Measurements from ENCODE around the gene BTBD6.

The BTBD6 gene

DNA sequence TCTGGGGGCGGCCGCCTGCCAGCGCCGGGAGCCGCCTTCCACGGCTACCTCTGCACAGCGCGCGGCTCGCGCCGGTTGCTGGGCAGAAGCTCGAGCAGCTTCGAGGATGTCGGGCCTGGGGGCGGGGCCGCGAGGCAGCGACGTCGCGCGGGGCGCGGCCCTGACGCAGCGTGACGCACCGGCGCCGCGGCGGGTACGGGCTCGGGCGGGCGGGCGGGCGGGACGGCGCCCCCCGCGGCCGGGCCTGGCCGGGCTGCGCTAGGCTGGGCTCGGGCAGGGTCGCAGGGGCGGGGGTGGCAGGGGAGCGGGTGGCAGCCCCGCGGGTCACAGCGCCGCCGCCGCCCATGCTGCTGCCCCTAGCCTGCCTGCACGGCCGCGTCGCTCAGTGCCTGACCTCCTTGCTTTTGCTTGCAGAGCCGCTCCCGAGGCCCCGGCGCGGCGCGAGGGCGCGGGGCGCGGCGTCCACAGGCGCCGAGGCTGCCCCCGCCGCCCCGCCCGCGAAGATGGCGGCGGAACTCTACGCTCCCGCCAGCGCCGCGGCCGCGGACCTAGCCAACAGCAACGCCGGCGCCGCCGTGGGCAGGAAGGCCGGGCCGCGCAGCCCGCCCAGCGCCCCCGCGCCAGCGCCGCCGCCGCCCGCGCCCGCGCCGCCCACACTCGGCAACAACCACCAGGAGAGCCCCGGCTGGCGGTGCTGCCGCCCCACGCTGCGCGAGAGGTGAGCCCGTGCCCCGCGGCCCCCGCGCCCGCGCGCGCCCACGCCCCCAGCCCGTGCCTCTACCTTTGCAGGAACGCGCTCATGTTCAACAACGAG lies at the start of gene BTBD6:
BTBD6 (plus strand) TSS at position 166 of the 814 bp plus-strand sequence; CDS start at position 345, 179 bp downstream.
- DNase-seq = peak; percentile 81

DNA sequence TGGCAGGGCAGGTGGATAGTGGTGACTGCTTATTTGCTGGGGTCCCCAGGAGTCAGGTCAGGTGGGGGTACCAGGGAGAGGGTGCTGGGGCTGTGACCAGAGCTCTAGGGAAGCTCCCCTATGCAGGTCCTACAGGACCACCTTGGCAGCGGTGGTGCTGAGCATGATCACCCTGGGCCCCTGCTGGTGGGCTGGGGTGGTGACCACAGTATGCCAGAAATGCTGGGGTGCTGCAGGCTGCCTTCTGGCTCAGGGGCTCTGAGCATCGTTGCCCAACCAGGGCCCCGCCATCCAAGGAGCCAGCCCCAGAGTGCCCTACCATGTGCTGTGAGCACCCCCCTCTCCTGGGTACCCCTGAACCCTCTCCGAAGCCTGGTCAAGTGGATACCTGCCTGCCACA lies 49.7 kb upstream of the BTBD6 start:
- no peak for DNase-seq

DNA sequence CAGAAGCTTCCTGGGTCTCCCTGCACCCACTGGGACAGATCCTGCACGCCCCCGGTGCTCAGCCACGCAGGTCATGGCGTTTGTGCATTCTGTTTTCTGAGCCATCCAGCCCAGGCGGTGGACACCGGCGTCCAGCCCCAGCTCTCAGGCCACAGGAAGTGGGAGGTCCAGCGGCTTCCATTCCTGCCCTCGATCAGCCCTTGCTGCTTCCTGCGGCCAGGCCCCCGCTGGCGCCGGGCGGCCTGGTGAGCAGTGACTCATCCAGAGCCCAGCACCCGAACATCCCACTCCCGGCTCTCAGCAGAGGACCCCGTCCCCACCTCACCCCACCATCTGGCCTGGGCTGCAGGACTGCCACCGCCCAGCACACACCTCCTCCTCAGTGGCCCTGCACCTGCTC lies 49.2 kb upstream of the BTBD6 start:
- DNase-seq = no peak

DNA sequence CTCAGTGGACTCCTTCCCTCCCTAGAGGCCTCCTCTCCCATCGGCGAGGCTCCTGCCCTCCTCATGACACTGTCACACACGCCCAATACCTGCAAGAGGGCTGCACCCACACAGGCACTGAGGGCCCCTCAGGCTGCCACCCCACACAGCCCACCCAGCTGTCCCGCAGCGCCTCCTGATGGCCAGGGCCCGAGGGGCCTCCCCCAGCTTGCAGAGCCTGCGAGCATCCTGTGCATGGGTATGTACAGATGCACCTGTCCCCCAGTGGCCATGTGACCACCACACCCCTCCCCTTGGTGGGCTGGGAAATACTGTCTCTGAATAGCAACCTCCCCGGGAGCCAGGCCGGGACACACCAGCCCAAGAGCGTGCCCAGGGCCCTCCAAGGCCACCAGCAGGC lies 48.3 kb upstream of the BTBD6 start:
- DNase-seq = peak; percentile 19

DNA sequence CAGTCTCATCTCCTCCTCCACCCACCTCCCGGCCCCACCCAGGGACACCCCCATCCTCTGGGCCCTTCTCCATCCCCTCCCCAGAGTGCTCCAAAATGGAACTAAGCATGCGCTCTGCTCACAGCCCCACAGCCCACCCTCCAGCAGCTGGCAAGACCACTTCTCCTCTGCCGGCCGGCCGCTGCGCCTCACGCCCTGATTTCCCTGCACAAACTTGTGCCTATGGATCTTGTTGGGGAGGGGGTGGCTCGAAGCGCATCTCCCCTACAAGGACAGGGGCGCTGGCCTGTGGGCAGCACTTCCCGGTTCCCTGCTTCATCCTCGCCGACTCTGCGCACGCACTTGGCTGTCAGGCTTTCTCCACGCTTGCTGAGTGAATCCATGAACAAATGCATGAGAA lies 47.7 kb upstream of the BTBD6 start:
- DNase-seq = no peak

DNA sequence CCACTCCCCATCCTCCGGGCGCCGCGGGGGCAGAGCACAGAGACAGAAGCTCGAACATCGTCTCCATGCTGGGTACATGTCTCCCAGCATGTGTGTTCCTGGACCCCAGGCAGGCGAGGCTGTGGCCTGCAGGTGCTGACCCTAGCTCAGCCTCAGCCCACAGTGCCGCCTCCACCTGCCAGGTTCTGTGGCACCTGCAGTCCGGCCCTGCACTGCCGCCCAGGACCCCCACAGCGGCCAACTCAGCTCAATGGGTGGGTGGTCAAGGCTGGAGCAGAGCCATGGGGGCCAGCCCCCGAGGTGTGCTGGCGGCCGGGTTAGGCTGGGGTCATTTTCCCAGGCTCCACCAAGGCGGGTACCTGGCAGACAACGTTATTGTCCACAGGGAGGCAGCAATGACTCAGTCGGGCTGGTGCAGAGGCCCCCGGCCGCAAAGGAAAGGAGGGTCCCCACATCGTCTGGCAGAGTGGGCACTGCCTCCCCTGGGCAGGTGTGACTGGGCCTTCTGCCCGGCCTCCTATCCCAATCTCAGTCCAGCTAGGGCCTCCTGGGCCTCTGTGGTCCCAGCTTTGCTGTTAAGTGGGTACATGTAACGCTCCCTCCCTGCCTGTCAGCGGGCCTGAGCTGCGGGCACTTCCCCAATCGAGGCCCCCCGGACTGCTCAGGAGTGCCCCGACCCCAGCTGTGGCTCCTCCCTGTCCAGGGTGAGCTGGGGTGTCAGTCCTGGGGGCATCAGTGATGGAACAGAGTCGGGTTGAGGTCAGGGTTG lies 47.0 kb upstream of the BTBD6 start:
- peak; percentile 17 for DNase-seq

DNA sequence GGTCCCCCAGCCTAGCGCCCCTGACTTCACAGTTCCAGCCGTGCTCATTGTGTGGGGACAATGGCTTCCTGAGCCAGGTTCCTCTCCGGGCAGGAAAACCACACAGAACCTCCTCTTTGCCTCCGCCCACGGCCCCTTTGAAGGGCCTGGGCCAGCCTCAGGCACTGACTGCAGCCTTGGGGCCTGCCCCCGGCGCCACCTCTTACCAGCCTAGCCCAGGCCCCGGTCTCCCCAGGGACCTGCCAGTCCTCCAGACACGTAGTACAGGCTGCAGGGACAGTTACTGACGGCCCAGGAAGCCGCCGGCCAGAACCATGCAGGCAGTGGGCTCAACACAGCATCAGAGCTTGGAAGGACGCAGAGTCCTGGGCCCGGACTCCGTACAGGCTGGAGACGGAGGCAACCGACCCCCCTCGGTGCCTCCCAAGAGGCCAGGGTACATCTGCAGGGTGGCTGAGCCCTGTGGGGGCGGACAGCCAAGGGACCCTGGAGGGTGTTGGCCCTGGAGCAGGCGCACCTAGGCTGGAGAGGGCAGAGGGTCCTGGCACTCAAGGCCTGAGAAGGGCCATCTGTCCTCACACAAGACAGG lies 46.3 kb upstream of the BTBD6 start:
- no peak for DNase-seq

DNA sequence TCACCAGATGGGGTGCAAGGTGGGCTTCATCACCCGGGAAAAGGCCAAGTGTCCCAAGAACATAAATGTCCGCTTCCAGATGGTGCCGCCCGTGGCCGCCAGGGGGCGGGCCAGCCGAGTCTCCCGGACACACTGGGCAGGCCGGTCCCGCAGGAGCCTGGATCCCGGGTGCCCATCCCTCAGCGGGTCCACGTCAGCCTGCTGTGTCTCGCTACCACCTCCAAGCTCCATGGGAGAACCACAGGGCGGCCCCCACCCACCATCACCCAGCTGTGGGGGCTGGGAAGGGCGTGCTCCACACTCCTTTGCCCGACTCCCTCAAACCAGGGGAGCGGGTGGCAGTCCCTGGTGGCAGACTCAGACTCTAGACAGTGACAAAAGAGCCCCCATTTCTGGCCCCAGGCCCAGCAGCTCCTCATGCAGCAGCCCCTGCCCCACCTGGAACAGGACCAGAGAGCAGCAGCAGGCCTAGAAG lies 45.2 kb upstream of the BTBD6 start:
- DNase-seq = peak; percentile 68

DNA sequence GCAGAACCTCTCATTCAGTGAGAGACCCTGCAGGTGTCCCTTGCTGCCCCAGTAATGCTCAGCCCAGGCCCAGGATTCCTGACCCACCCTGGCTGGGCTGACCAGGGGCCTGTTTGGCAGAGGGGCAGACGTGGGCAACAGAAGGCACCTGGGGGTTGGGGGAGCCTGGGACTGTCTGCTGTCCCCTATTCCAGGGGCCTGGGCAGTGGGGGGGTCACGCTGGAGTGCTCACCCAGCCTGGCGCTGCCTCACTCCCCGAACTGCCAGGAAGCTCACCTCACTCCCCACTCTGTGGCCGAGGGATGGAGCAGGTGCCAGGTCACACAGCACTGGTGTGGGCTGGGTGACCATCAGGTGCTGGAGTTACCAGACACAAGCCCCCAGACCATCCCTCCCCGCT lies 44.6 kb upstream of the BTBD6 start:
- DNase-seq = no peak

DNA sequence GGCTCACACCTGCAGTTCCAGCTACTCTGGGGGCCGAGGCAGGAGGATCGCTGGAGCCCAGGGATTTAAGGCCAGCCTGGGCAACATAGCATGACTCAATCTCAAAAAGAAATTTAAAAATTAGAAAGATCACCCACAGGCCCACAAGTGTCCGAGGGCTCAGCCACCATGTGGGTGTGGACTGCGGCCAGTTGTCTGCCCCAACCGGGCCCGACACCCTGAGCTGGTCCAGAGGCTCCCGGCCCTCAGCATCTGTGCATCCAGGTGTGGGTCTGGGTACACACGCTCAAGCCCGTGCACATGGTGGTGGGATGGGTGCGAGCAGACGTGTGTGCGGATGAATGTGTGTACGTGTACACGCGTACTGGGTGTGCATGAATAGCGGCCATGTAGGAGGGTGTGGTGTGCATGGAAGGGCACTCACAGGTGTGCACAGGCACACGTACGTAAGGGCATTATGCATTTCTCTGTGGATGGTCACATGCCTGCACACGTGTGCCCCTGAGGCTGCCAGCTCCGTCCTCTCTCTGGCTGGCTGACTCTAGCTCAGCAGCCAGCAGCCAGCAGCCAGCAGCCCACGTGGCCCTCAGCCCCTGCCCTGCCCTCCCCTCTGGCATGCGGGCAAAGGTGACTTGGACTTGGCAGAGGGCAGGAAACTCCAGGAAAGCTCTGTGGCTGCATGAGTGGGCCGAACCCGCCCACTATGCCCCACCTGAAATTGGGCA lies 44.0 kb upstream of the BTBD6 start:
- no peak for DNase-seq

DNA sequence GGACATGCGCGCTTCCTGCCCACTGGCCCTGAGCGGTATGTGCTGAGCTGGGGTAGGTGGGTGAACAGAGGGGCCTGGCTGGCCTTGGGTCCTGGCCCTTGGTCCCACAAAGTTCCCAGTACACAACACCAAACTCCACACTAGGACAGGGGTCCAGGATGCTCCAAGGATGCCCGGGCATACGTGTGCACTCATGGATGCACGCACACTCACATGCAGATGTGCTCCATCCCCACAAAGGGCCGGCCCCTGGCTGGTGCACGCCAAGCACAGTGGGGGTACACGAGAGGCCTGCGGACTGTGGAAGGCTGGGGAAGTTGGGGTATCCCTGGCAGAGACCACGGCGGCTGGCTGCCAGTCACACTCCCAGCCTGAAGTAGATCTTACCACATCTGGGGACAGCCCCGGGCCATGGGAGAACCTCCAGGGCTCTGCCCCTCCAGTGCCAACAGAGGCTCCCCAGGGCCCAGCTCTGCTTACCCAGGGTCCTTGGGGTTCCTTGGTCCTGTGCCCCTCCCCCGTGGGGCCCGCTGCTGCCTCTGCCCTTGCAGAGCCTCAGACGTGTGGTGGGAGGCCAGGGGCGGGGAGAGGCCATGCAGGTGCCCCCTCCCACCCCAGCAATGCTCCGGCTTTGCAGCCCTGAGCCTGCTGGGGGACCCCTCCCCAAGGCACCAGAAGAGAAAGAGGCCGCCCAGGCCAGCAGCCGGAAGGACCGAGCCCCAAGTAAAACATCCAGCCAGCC lies 43.2 kb upstream of the BTBD6 start:
- DNase-seq = no peak

DNA sequence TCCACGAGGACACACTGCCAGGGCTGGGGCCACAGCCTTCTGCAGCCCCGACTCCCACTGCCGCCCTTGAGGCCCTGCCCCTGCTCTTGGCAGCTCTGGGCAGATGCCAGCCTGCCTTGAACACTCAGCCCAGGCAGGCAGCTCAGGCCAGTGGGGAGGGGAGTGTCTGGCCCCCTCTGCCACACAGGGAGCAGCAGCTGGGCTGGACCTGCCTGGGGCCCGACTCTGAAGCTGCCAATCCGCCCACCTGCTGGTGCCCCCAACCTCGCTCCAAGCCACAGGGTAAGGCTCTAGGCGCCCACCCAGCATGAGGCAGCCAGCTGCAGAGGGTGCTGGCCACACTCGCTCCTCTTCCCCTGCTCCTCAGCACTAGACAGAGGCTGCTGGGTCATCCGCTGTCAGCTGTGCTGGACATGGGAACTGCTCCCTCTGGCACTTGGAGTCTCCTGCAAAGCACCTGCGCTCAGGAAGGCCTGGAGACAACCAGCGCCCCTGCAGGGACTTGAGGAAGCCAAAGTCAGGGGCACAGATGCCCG lies 42.6 kb upstream of the BTBD6 start:
- DNase-seq = peak; percentile 44

DNA sequence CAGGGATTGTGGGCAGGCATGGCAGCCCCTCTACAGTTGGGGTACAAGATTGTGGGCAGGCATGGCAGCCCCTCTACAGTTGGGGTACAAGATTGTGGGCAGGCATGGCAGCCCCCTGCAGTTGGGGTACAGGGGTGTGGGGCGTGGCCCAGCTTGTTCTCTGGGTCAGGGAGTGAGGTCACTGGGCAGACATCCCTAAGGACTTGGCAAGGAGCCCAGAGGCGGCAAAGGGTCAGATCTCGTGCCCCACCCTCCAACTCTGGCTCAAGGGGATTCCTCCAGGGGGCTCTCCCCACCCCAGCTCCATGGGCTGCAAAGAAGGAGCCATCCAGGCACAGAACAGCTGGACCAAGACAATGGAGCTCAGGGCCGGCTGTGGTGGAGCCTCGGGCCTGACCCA lies 41.5 kb upstream of the BTBD6 start:
- DNase-seq = no peak

DNA sequence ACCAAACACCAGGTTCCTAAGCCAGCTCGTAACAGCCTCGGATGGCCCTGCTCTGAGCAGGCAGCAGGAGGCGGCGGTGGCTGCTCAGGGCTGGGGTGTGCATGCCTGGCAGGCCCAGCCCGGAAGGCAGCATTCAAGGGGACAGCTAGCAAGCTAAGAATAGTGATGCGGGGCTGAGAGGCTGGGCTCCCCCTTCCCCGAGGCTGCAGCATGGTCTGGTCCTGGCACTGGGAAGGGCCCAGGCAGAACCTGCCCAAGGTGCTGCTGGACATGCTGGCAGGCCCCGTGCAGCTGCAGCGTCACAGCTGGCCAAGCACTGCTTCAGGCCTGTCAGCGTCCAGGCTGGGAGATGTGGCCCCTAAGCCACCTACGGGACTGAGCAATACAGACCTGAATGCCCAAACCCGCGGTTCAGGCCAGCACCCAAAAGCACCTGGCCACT lies 40.9 kb upstream of the BTBD6 start:
- DNase-seq = peak; percentile 27

DNA sequence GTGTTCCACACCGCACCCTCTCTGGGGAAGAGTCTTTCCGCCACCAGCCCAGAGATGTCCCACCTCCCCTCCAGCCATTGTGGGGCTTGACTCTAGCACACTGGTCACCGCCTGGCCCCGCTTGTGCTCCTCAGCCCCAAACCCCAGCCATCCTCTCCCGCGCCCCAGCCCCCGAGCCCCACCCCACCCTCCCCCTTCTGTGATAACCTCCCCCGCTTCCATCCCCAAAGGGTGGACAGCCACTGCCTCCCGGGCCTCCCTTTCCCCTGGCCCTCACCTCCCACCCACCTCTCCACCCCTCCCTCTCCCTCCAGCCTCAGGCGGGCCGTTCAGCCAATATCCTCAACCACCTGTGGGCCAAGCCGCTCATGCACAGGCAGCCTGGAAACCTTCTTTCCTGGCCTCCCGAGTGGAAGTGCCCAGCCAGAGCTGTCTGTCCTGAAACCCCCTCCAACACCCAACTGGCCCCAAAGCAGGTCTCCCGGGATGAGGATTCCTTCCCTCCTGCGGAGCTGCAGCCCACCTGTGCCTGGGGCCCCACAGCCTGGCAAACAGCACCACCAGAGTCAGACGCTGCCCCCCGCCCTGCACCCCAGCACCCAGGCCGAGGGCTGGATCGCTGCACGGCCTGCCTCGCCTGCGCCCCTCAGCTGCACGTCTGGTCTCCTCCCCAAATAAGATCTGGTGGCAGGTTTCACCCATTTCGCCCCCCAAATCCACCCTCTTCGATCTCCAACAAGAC lies 40.2 kb upstream of the BTBD6 start:
- DNase-seq = no peak

DNA sequence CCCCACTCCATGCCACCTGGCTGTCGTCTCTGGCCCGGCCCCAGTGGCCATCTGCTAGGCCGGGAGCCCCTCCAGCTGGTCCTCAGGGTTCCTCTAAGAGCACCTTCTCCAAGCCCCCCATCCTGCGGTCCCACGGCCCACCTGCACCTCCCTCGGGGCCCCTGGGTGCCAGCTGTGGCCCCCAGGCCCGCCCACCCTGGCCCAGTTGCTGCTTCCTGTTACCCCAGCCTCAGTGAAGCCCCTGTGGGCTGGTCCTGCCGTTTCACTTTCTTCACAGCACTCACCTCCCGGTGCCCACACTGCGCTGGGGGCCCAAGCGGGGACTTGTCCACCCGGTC lies 39.6 kb upstream of the BTBD6 start:
- DNase-seq = no peak

DNA sequence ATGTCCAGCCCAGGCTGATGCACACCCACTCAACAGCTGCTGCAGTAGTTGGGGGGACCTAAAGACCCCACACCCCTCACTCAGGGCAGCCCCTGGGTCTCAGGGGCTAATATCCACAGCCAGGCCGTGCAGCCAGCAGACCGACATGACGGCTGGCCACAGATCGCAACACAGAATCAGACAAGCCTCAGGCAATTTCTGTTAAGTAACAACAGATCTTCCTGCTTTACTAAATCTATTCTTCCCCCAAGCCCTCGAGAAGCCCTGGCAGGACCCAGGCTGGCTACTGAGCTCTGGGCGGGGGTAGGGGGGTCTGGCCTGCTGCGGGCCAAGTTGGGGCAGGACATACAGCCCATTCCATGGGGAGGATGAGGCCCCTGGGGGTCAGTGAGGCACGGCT lies 39.2 kb upstream of the BTBD6 start:
- DNase-seq = no peak

DNA sequence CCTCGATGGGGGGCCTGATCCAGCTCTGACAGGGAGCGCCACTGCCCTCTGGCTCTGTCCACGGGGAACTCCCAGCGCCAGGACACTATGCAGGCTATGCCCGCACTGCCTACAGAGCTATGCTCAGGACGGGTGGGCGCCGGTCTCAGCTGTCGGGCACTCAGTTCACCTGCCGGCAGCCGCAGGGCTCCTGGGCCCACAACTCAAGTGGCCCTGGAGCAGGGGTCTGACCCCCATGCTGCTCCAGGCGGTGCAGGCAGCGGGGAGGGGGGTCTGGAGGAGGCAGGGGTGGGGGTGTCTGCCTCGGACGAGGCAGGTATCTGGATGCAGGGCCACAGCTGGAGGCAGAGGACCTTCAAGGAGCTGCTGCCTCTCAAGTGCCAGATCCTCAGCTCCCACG lies 38.7 kb upstream of the BTBD6 start:
- no peak for DNase-seq

DNA sequence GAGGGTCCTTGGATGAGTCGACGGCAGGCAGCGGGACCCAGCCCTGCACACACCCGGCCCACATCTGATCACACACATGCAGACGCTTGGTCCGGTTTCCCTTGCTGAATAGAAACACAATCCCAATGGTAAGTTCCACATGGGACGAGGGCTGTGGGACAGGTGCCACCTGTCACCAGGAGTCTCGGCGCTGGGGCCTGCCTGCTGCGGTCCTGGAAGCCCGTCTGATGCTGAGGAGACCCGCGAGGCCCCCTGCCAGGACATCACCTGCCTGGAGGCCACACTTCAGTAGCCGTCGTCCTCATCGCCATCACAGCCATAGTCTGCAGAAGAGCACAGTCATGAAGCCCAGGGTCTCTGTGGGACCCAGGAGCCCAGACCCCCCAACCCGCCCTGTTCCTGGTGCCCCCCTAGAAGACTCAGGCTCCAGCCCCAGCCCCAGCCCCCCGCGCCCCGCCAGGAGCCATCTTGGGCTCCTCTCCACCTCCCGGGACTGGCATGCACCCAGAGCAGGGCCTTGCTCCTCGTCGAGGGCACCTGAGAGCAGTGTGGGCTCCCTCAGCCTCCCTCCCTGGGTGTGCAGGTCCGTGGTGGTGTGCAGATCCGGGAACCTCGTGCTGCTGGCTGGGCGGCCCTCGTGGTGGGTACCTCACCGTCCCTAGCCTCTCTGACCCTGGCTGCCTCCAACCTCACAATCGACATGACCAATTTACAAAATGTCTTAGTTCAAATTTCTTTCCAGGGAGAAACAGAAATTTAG lies 37.9 kb upstream of the BTBD6 start:
- no peak for DNase-seq

DNA sequence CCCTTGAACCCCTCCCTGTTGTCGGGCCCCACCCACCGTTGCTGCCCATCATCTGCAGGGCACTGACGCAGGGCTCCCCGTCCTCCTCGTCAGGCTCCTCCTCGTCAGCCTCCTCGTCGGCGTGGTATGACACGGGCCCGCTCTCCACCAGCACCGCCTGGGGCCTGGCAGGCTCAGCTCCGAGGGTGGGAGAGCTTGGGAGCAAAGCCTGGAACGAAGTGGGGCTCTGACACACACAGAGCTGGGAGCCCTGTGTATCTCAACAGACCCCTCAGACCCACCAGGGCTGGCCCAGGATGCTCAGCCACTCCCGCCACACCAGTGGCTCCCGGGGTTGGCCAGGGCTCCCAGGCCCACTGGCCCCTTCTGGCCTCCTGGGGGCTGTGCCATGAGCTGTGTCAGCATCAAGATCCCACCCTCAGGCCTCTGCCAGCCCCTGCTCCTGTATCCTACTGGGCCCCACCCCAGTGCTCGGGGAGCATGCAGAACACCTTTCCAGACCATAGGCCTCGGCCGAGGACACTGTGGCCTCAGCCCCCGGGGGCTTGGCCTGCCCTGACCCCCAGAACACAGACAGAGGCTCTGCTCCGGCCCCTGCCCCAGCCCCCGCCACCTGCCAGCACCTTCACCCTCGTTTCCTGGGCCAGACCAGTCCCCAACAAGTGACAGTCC lies 37.1 kb upstream of the BTBD6 start:
- DNase-seq = no peak

Data from NCI-H82 (cell line).